ENCODE measurements around the gene DNAJC17.

Gene DNAJC17

GRCh38 chr15:40829115-40829514 lies 21.8 kb upstream of the DNAJC17 start:
- DNase-seq, result no peak

DNA sequence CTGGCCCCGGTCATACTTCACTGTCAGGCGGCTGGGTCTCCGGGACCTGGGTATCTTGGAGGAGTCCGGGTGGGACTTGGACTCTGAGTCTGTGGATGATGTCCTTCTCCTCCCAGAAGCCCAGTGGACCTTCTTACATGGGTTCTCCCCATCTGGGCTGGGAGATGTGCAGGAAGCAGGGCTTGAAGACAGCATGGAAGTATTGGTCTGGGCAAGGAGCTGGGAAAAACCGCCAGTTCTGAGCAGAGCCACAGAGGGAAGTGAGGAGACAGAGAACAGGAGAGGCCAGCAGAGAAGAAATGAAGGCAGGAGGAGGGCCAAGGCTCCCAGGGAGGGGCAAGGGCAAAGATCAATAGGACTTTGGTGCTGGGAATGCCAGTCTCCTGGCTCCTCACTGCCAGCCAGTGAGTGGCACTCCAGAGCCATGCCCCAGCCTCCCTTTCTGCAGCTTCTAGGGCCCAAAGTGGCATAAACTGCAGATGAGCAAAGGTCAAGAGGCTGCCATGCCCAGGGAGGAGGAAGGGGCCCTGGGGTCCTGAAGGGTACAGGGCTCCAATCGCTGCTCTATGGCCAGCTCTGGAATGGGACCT lies 21.3 kb upstream of the DNAJC17 start, which contains the start of gene PPP1R14D:
Gene PPP1R14D (minus strand): TSS at position 262 of the 590 bp plus-strand sequence. CDS start 67 bp downstream, at position 195.
- DNase-seq, result no peak

- DNase-seq, result no peak
These were observed 19.3 kb upstream of the DNAJC17 start for GRCh38 chr15:40826423-40827075.

GRCh38 chr15:40825661-40826422 lies 18.6 kb upstream of the DNAJC17 start:
- DNase-seq, result no peak

GRCh38 chr15:40823572-40824343 lies 16.5 kb upstream of the DNAJC17 start:
- DNase-seq, result no peak

GRCh38 chr15:40821195-40821594 lies 13.9 kb upstream of the DNAJC17 start:
- DNase-seq, result no peak

DNA sequence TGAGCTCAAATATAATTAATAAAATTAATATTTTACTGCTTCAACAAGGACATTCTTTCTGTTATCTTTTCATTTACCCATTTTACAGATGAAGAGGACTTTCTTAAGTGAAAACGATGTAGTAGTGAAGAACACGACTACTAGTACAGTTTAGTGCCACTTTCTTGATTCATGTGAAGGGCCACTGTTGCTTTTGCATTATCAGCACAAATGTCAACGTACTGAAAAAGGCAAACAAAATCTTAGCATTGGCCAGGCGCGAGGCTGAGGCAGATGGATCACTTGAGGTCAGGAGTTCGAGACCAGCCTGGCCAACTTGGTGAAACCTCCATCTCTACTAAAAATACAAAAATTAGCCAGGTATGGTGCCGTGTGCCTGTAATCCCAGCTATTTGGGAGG lies 11.8 kb upstream of the DNAJC17 start:
- DNase-seq, result no peak

DNA sequence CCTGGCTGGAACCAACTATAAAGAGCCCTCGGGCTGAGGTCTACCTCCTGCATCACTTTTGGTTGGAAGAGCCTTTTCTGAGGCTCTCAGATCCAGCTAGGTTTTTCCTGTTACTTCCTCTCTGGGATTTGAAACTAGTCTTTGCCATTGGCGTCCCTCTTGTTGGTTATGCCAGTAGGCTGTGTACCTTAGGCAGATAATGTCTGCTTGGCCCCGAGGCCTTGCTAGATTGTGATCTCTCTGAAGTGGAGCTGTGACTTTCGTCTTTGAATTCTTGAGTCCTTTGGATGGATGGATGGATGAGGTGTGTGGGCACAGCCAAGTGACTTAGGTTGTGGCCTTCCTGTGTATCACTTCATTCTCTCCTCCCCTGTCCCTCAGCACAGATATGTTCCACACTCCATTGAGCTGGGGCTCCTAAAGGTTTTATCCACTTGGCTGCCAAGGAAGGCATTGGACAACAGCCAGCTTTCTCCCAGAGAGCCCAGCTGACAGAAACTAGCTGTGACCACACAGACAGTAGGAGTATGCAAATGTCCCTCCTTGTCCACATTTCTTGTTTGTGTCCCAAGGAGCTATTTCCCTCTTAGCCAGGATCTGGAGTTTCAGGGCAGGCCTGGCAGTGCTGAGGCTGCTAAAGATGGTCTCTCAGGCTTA lies 7.9 kb upstream of the DNAJC17 start:
- no peak for DNase-seq

GRCh38 chr15:40812721-40813425 lies 5.6 kb upstream of the DNAJC17 start:
- no peak for DNase-seq

DNA sequence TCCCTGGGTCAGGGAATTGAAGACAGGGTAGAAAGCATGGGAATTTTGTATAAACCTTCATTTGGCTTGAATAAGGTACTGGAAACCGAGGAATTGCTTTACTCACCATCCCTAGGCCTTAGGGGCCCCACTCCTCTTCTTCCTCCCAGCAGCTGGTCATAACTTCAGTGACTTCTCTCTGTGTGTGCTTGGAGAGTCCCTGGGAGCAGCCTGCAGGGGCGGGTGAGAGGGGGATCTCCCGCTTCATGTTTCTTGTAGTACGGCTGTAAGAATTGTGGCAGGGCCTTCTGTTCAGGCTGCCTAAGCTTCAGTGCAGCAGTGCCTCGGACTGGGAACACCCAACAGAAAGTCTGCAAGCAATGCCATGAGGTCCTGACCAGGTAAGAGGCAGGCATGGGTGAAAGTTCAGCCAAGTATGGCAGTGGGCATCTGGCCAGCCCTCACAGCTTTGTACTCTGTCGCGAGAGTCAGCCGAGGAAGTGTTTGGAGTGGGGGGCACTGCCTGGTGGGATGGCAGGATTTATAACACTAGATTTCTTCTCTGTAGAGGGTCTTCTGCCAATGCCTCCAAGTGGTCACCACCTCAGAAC lies 1.7 kb upstream of the DNAJC17 start:
- DNase-seq, result no peak

DNA sequence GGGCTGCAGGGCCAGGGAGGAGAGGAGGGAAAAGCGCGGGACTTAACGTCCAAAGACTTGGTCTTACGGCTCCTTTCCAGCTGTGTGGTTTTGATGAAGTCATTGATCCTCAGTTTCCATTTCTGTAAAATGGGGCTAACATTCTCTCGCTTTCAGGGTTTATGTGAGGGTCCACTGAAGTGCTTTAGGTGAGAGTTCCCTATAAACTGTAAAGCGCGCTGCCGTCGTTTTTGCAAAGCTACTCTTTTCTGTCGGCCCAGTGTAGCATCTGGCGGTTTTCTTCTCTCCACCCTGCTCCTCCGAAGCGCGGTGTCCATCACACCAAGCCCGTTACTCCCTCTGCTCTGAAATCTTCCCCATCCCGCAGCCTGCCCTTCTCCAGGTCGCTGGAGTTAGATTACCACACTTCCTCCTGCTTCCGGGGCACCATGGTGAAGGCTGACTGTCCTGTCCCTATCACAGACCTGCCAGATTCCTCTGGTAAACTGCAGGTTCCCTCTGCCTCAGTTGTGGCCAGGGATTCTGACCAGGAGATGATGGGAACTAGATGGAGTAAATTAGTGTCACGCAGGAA lies 702 bp upstream of the DNAJC17 start:
- DNase-seq, result no peak

- DNase-seq, result no peak
These were observed 623 bp downstream of the DNAJC17 start for GRCh38 chr15:40806672-40807027.

DNA sequence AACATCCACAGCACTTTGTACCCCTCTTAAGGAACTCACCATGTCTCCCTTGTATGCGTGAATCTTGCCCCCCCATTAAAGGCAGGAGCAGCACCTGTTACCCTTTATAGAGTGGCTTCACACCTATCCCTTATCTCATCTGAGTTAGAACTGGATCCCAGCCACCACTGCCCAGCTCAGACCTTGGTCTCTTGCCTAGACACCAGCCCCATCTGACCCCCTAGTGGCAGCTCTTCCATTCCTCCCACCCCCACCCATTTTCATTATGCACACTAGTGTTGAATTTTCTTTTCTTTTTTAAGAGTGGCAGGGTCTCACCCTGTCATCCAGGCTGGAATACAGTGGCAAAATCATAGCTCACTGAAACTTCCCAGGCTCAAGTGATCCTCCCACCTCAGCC lies 3.6 kb downstream of the DNAJC17 start:
- DNase-seq, result no peak

GRCh38 chr15:40803076-40803475 lies 4.2 kb downstream of the DNAJC17 start:
- no peak for DNase-seq

GRCh38 chr15:40799523-40799922 lies 7.8 kb downstream of the DNAJC17 start:
- no peak for DNase-seq

GRCh38 chr15:40796512-40796911 lies 10.8 kb downstream of the DNAJC17 start:
- DNase-seq, result no peak

GRCh38 chr15:40796041-40796440 lies 11.2 kb downstream of the DNAJC17 start:
- no peak for DNase-seq

DNA sequence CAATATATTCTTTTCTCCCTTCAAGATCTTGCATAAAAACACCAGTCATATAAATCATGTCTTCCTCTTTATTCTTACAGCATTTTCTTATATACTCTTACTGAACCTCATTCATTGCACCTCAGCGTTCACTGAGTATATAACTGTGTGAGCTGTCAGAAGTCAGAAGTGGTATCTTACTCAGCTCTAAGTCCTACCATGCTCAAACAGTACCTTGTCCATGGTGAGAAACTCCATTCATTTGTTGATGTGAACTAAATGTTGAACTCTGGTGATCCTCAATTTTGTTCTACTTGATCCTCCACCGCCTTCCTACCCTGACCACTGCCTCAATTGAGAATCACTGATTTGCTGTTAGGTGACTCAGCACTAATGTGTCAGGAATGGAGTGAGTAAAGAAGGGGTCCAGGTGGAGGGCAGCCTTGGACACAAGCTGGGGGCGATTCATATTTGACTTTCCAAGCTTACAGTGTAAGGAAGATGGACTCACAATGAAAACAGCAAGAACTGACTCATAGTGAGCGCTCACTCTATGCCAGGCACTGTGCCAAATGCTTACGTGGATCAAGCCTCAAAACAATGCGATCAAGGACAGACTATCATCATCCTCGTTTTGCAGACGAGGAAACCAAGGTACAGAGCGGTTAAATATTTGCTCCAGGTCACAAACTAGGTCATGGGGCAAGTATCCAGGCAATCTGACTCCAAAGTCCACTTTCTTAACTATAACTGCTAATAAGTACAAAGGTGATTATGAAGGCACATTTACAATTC lies 13.9 kb downstream of the DNAJC17 start:
- no peak for DNase-seq

DNA sequence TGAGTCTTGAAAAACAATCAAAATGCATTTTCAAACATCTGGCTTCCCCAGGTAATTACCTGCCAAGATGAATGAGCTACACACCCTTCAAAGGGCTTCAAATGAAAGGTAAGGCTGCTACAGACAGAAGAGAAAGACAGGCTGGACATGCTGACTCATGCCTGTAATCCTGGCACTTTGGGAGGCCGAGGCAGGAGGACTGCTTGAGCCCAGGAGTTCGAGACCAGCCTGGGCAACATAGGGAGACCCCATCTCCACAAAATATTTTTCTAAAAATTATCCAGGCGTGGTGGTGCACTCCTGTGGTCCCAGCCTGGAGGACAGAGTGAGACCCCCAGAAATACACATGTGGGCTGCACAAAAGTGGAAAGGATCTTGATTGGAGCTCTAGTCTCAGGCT lies 14.9 kb downstream of the DNAJC17 start:
- DNase-seq, result no peak

GRCh38 chr15:40790718-40791117 lies 16.6 kb downstream of the DNAJC17 start:
- no peak for DNase-seq

GRCh38 chr15:40789999-40790398 lies 17.3 kb downstream of the DNAJC17 start:
- no peak for DNase-seq

Measured in NCI-H1436 treated with DMSO at 0.1 percent for 48 hours (cell line).